ENCODE results near the gene MT1X.
A peak's percentile ranks its signal among the peaks of the same experiment; 100 is the strongest.
"Not testable (repeated sequence)": the region's sequence is repeated elsewhere in the genome, so short reads cannot be mapped to it uniquely, and the experiment has no call there.

MT1X gene

GRCh38 chr16:56673921-56674320 lies 8.3 kb upstream of the MT1X start:
- peak; percentile 76 for TF ChIP-seq CTCF (IDR thresholded peaks at IDR 0.05; ENCODE audit: insufficient read depth, low read depth, low read length, missing control alignments)
- no peak overlapping the region for H3K4me3 ChIP-seq (ENCODE audit: low read length)
- DNase-seq (ENCODE audit: low read depth), result peak; percentile 61

- DNase-seq (ENCODE audit: low read depth); H3K4me3 ChIP-seq (ENCODE audit: low read length): not testable (repeated sequence)
Observed at GRCh38 chr16:56674570-56674969, 7.7 kb upstream of the MT1X start.

- no peak for TF ChIP-seq CTCF (IDR thresholded peaks at IDR 0.05; ENCODE audit: insufficient read depth, low read depth, low read length, missing control alignments)
- no peak for DNase-seq (ENCODE audit: low read depth)
- no peak overlapping the region for H3K4me3 ChIP-seq (ENCODE audit: low read length)
Observed at GRCh38 chr16:56675685-56676210, 6.5 kb upstream of the MT1X start.

- H3K4me3 ChIP-seq (ENCODE audit: low read length), result no peak overlapping the region
- DNase-seq (ENCODE audit: low read depth), result no peak
- no peak for TF ChIP-seq CTCF (IDR thresholded peaks at IDR 0.05; ENCODE audit: insufficient read depth, low read depth, low read length, missing control alignments)
Observed at GRCh38 chr16:56677474-56677873, 4.8 kb upstream of the MT1X start.

- TF ChIP-seq CTCF (IDR thresholded peaks at IDR 0.05; ENCODE audit: insufficient read depth, low read depth, low read length, missing control alignments), result no peak
- no peak for DNase-seq (ENCODE audit: low read depth)
- no peak overlapping the region for H3K4me3 ChIP-seq (ENCODE audit: low read length)
Observed at GRCh38 chr16:56679078-56679730, 3.1 kb upstream of the MT1X start.

GRCh38 chr16:56679818-56680217 lies 2.5 kb upstream of the MT1X start:
- TF ChIP-seq CTCF (IDR thresholded peaks at IDR 0.05; ENCODE audit: insufficient read depth, low read depth, low read length, missing control alignments), result no peak
- no peak overlapping the region for H3K4me3 ChIP-seq (ENCODE audit: low read length)
- peak; percentile 48 for DNase-seq (ENCODE audit: low read depth)

- no peak for TF ChIP-seq CTCF (IDR thresholded peaks at IDR 0.05; ENCODE audit: insufficient read depth, low read depth, low read length, missing control alignments)
- no peak for DNase-seq (ENCODE audit: low read depth)
- peak overlapping the region; percentile 99 for H3K4me3 ChIP-seq (ENCODE audit: low read length)
Observed at GRCh38 chr16:56682703-56683397, 580 bp downstream of the MT1X start.
